Urinary bladder (tissue), 4 donors: Measurements from ENCODE around the gene WNT16. TPM values are rescaled to one million over a fixed set of nuclear protein-coding genes. Genes with fewer than 3 reads are reported as not detected.
"Not testable (repeated sequence)": the region's sequence is repeated elsewhere in the genome, so short reads cannot be mapped to it uniquely, and the experiment has no call there.

Experiments
- DNase-seq: peaks from one replicate; pipeline ENCODE4 v3.0.0-alpha.2; 2015; ENCODE audit errors: extremely low spot score
- H3K27ac ChIP-seq: one replicate; pipeline ENCODE4 v1.5.1; 2013; ENCODE audit warnings: low read depth, mild to moderate bottlenecking, moderate library complexity
- H3K36me3 ChIP-seq: one replicate; pipeline ENCODE4 v1.6.1; 2013; ENCODE audit warnings: mild to moderate bottlenecking, moderate library complexity; ENCODE audit not compliant: insufficient read depth
- H3K4me1 ChIP-seq: one replicate; pipeline ENCODE4 v1.6.1; 2013; ENCODE audit warnings: mild to moderate bottlenecking, moderate library complexity; ENCODE audit not compliant: insufficient read depth
- H3K4me3 ChIP-seq: one replicate; pipeline ENCODE4 v1.5.1; 2013; ENCODE audit warnings: low read depth, low read length
- WGBS: extraction: QIAGEN DNeasy Blood & Tissue Kit; methylation state at CpG from one replicate; pipeline ENCODE4 v1.1.7; 2013; 5-methylcytosine and 5-hydroxymethylcytosine counted together
- polyA plus RNA-seq: library from polyadenylated mRNA; stranded (reverse); fragments of 200-250 nt; gene quantifications from one replicate; pipeline ENCODE4 v1.2.3, GENCODE V29; 2013
- total RNA-seq: library from RNA; depleted of rRNA; stranded (reverse); fragments of >200 nt; gene quantifications from one replicate; pipeline ENCODE4 v1.2.3, GENCODE V29; 2014
- donor health status: healthy with polysubstance abuse.
- donor health status: healthy.

Gene WNT16
- total and polyA plus RNA-seq, 2 donors, result 0.16 TPM; not detected in 1

- 91% methylated on average over 2 of the region's 2 CpGs for WGBS
- DNase-seq, result no peak
- Histone ChIP-seq H3K36me3 (no peaks in the 10 kb centered on the region), H3K4me3 (no peak overlapping the region), H3K4me1 (no peaks in the 10 kb centered on the region), H3K27ac (no peak overlapping the region)
These were observed 27.9 kb upstream of the WNT16 start for GRCh38 chr7:121300685-121301420.

- 61% methylated on average over 9 of the region's 9 CpGs for WGBS
- DNase-seq, result no peak
These were observed 27.2 kb upstream of the WNT16 start for GRCh38 chr7:121301446-121302213.

GRCh38 chr7:121302214-121302745 is 26.5 kb upstream of the WNT16 start:
- no peak overlapping the region for H3K27ac ChIP-seq
- no peaks in the 10 kb centered on the region for H3K36me3 ChIP-seq
- DNase-seq, result no peak
- no peaks in the 10 kb centered on the region for H3K4me1 ChIP-seq
- 91% methylated on average over 8 of the region's 8 CpGs for WGBS
- no peak overlapping the region for H3K4me3 ChIP-seq

More at GRCh38 chr7:121301446-121302213, 27.2 kb upstream of the WNT16 start:
- Histone ChIP-seq H3K4me3 (no peak overlapping the region), H3K27ac (no peak overlapping the region), H3K36me3 (no peaks in the 10 kb centered on the region), H3K4me1 (no peaks in the 10 kb centered on the region)

- 93% methylated on average over 6 of the region's 6 CpGs for WGBS
- no peaks in the 10 kb centered on the region for H3K4me1 ChIP-seq
- H3K27ac ChIP-seq, result no peak overlapping the region
- H3K4me3 ChIP-seq, result no peak overlapping the region
- no peak for DNase-seq
- H3K36me3 ChIP-seq, result no peaks in the 10 kb centered on the region
These were observed 25.2 kb upstream of the WNT16 start for GRCh38 chr7:121303422-121304101.

GRCh38 chr7:121304102-121304658 is 24.6 kb upstream of the WNT16 start:
- DNase-seq, result no peak
- Histone ChIP-seq H3K4me3 (no peak overlapping the region), H3K36me3 (no peaks in the 10 kb centered on the region), H3K4me1 (no peaks in the 10 kb centered on the region), H3K27ac (no peak overlapping the region)
- 86% methylated on average over 1 of the region's 1 CpG for WGBS

- H3K36me3 ChIP-seq, result no peaks in the 10 kb centered on the region
- H3K4me3 ChIP-seq, result no peak overlapping the region
- H3K4me1 ChIP-seq, result no peaks in the 10 kb centered on the region
- no peak overlapping the region for H3K27ac ChIP-seq
- 84% methylated on average over 3 of the region's 3 CpGs for WGBS
- no peak for DNase-seq
These were observed 23.7 kb upstream of the WNT16 start for GRCh38 chr7:121305109-121305508.

- no peak for DNase-seq
- WGBS, result 52% methylated on average over 3 of the region's 3 CpGs
- no peaks in the 10 kb centered on the region for H3K36me3 ChIP-seq
- no peak overlapping the region for H3K4me3 ChIP-seq
- no peaks in the 10 kb centered on the region for H3K4me1 ChIP-seq
- H3K27ac ChIP-seq, result no peak overlapping the region
These were observed 22.2 kb upstream of the WNT16 start for GRCh38 chr7:121306565-121306964.

GRCh38 chr7:121307021-121307574 is 21.7 kb upstream of the WNT16 start:
- no peak for DNase-seq
- 77% methylated on average over 4 of the region's 4 CpGs for WGBS
- no peak overlapping the region for H3K27ac ChIP-seq
- no peaks in the 10 kb centered on the region for H3K4me1 ChIP-seq
- H3K4me3 ChIP-seq, result no peak overlapping the region
- H3K36me3 ChIP-seq, result no peaks in the 10 kb centered on the region

GRCh38 chr7:121313220-121313792 is 15.5 kb upstream of the WNT16 start:
- Histone ChIP-seq H3K4me1 (no peaks in the 10 kb centered on the region), H3K27ac (no peak overlapping the region), H3K4me3 (no peak overlapping the region), H3K36me3 (no peaks in the 10 kb centered on the region)
- DNase-seq, result no peak
- WGBS, result 43% methylated on average over 3 of the region's 3 CpGs

- H3K4me1 ChIP-seq, result no peaks in the 10 kb centered on the region
- DNase-seq, result no peak
- no peaks in the 10 kb centered on the region for H3K36me3 ChIP-seq
- WGBS, result 35% methylated on average over 9 of the region's 9 CpGs
- no peak overlapping the region for H3K4me3 ChIP-seq
- no peak overlapping the region for H3K27ac ChIP-seq
These were observed 14.8 kb upstream of the WNT16 start for GRCh38 chr7:121313793-121314676.

GRCh38 chr7:121315170-121315569 is 13.6 kb upstream of the WNT16 start:
- WGBS, result 86% methylated on average over 3 of the region's 3 CpGs
- not testable (repeated sequence) for DNase-seq, H3K4me3 ChIP-seq, H3K27ac ChIP-seq, H3K4me1 ChIP-seq, H3K36me3 ChIP-seq

- Histone ChIP-seq H3K36me3 (no peaks in the 10 kb centered on the region), H3K27ac (no peak overlapping the region), H3K4me1 (no peaks in the 10 kb centered on the region), H3K4me3 (no peak overlapping the region)
- WGBS, result 63% methylated on average over 3 of the region's 3 CpGs
- DNase-seq, result no peak
These were observed 6.3 kb upstream of the WNT16 start for GRCh38 chr7:121322460-121322859.
